Activated T-helper 2 cell treated with anti-CD3 and anti-CD28 coated beads, Interferon-gamma antibody, Interleukin-2, Interleukin-4, amounts not matched to agents 10 μg/mL and 5 μg/mL and 100 μg/mL, durations not matched to agents 14 hours and 24 hours and 36 hours (primary cell): Measurements from ENCODE around the gene ZNRF3. TPM values are rescaled to one million over a fixed set of nuclear protein-coding genes. Genes with fewer than 3 reads are reported as not detected.

ENCODE experiments used
- DNase-seq: peaks from one replicate; pipeline ENCODE4 v3.0.0; 2021; ENCODE audit warnings: low spot score
- H3K27ac Mint-ChIP-seq: one replicate; pipeline ENCODE4 v1.8.0; 2021; ENCODE audit warnings: mixed read lengths
- H3K27me3 Mint-ChIP-seq: one replicate; pipeline ENCODE4 v1.8.0; 2021; ENCODE audit warnings: low read depth, mixed read lengths
- H3K36me3 Mint-ChIP-seq: one replicate; pipeline ENCODE4 v1.8.0; 2021; ENCODE audit warnings: low read depth, mixed read lengths
- H3K4me1 Mint-ChIP-seq: one replicate; pipeline ENCODE4 v1.8.0; 2021; ENCODE audit warnings: low read depth, mixed read lengths
- H3K4me3 Mint-ChIP-seq: one replicate; pipeline ENCODE4 v1.8.0; 2021; ENCODE audit warnings: low read depth, mild to moderate bottlenecking, moderate library complexity, mixed read lengths
- H3K9me3 Mint-ChIP-seq: one replicate; pipeline ENCODE4 v1.8.0; 2021; ENCODE audit warnings: mixed read lengths
- intact Hi-C: fragments of 100-400 bp; cut with micrococcal nuclease; formaldehyde crosslinking; loops from one replicate; pipeline ENCODE4 v1.15.1; 2023
- total RNA-seq: library from RNA; stranded (reverse); gene quantifications from 2 replicates; pipeline ENCODE4 v1.2.3, GENCODE V29; 2022

ZNRF3 gene
- total RNA-seq, 1 donor from 2014 or later = 0.82 TPM

DNA sequence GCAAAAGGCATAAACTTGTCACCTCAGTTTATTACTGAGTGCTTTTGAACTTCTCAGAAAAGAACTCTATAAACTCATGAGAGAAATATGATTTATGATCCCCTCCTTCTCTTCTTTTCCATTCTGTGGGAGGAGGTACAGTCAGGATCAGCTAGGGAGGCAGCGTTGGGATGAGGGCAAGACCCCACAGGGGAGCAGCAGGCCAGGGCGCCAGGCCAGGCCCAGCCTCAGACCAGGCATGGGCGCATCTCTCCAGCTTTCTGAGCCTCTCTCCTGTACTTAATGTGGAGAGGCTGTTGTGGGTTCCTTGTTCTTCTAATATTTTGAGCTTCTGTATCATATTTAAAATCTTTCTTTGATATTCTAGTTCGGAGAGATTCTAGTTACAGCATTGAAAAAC, 106.5 kb downstream of the ZNRF3 start:
- DNase-seq = no peak
- H3K4me1 Mint-ChIP-seq = no peaks in the 10 kb centered on the region
- peaks cover 10% of the 10 kb centered on the region for H3K9me3 Mint-ChIP-seq
- no peaks in the 10 kb centered on the region for H3K36me3 Mint-ChIP-seq
- peaks cover 24% of the 10 kb centered on the region for H3K27me3 Mint-ChIP-seq
- H3K4me3 Mint-ChIP-seq = no peak overlapping the region
- no peak overlapping the region for H3K27ac Mint-ChIP-seq
- intact Hi-C loops = no loop called here

DNA sequence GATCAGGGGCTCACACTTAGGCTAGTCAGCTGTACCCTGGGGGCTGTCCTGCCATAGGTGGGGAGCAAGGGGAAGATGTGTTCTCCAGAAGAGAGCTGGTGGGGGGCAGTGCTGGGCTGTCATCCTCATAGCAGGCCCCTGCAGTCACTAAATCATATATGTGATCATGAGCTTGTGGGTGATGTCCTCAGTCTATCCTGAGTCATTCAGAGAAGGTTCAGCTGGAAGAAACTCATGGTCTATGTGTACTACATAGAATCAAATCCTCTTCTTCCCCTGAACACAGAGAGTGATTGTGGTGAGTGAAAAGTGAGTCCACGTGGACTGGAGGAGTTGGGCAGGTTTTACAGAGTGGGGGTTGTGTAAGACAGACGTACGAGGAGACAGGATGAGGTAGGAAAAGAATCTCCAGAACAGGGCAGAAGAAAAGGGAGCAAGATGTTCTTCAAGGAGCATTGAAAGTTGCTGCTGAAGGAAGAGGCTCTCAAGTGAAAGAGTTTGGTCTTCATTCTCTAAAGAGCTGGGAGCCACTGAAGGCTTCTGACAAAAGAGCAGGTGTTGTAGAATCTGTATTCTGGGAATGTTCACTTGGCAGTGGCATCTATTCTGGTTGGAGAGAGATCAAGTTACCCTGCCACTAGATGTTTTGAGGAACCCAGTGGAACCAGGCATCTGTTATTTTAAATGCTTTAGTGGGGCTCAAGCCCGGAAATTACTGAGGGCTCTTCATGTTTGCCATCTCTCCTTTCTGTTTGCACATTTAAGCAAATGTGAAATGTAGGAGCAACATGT, 109.4 kb downstream of the ZNRF3 start:
- H3K4me3 Mint-ChIP-seq = no peak overlapping the region

DNA sequence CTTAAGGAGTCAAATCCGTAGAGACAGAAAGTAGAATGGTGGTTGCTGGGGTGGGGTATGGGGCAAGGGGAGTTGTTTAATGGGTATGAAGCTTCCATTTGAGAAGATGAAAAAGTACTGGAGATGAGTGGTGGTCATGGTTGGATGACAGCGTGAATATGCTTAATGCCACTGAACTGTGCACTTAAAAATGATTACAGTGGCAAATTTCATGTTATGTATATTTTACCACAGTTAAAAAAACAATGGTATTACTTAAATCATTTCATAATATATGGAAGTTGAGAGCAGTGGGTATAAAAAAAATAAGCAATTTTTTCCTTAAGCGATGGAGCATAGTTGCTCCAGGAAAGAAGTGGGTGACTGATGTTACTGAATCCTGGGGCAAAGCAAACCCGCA, 111.2 kb downstream of the ZNRF3 start:
- H3K27ac Mint-ChIP-seq = no peak overlapping the region
- no peaks in the 10 kb centered on the region for H3K4me1 Mint-ChIP-seq
- H3K9me3 Mint-ChIP-seq = no peaks in the 10 kb centered on the region
- H3K4me3 Mint-ChIP-seq = no peak overlapping the region
- intact Hi-C loops = no loop called here
- no peak for DNase-seq
- no peaks in the 10 kb centered on the region for H3K36me3 Mint-ChIP-seq
- H3K27me3 Mint-ChIP-seq = peaks cover 14% of the 10 kb centered on the region

More for the DNA sequence above, 109.4 kb downstream of the ZNRF3 start:
- intact Hi-C loops = no loop called here
- Mint-ChIP-seq H3K4me1 (no peaks in the 10 kb centered on the region), H3K9me3 (no peaks in the 10 kb centered on the region), H3K27ac (no peak overlapping the region), H3K36me3 (no peaks in the 10 kb centered on the region), H3K27me3 (peaks cover 14% of the 10 kb centered on the region)
- no peak for DNase-seq

DNA sequence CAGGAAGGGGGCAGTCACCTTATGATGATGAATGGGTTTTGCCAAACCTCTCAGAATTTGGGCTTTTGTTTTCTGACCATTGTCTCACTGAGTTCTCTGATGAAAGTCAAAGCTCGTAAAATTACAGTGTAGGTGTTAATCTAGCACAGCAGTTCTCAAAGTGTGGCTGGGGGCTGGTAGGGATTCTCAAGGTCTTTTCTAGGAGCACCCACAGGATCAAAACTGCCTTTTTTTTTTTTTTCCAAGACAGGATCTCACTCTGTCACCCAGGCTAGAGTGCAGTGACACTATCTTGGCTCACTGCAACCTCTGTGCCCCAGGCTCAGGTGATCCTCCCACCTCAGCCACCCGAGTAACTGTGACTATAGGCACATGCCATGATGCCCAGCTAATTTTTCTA, 112.2 kb downstream of the ZNRF3 start:
- H3K36me3 Mint-ChIP-seq = no peaks in the 10 kb centered on the region
- no peak overlapping the region for H3K4me3 Mint-ChIP-seq
- H3K4me1 Mint-ChIP-seq = no peaks in the 10 kb centered on the region
- H3K27ac Mint-ChIP-seq = no peak overlapping the region
- no peaks in the 10 kb centered on the region for H3K9me3 Mint-ChIP-seq
- intact Hi-C loops = no loop called here
- peaks cover 14% of the 10 kb centered on the region for H3K27me3 Mint-ChIP-seq
- DNase-seq = no peak

DNA sequence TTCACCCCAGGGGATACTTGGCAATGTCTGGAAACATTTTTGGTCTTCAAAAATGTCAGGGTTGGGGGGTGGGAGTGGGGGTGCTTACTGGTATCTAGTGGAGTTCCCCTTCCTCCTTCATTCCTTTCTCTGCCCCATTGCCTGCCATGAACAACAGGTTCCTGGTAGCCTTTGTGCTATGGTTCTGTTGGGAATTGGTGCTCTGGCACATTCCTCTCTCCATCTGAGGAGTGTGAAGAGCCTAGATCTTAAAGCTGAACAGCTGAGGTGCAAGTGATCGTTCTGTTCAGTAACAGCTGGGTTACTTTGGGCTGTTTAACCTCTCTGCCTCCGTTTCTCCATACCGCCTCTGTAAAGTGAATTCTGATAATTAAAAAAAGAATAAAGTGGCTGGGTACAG, 114.0 kb downstream of the ZNRF3 start:
- Mint-ChIP-seq H3K4me3 (no peak overlapping the region), H3K27me3 (peaks cover 16% of the 10 kb centered on the region), H3K36me3 (no peaks in the 10 kb centered on the region), H3K9me3 (no peaks in the 10 kb centered on the region), H3K27ac (no peak overlapping the region), H3K4me1 (no peaks in the 10 kb centered on the region)
- no peak for DNase-seq
- intact Hi-C loops = no loop called here

DNA sequence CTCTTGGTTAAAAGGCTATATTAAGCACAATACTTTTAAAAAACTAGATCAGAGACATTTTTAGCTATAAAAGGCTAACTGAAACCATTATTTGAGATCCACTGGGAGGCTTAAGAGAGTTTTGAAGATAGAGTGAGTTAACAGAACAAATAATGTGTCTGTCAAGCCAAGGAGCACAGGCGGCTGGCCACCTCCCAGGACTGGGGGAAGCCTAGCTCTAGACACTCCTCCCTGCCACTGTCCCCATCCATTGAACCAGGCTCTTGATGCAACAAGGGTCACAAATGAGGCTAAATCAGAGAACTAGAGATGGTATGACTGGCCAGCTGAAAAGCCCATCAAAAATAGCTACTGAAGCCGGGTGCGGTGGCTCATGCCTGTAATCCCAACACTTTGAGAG, 115.3 kb downstream of the ZNRF3 start:
- Mint-ChIP-seq H3K27me3 (peaks cover 16% of the 10 kb centered on the region), H3K4me1 (no peaks in the 10 kb centered on the region), H3K9me3 (no peaks in the 10 kb centered on the region), H3K4me3 (no peak overlapping the region), H3K27ac (no peak overlapping the region), H3K36me3 (no peaks in the 10 kb centered on the region)
- DNase-seq = no peak
- intact Hi-C loops = no loop called here

DNA sequence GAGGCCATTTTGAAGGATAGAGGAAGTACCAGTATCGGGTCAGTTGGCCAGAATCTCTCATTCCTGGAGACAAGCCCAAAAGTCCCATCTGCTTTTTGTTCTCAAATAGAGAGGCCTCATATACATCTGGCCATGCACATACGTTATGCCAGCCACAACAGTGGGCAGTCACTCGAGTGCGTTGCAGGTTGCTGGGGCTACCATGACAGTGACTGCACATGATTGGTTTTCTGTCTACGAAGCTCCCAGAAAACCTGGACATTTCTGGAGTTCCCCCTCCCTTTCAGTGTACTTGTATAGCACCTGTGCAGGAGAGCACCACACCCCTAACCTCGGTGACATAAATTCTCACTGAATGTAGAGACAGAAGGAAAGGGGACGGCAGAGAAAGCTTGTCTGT, 116.1 kb downstream of the ZNRF3 start:
- Mint-ChIP-seq H3K27me3 (peaks cover 20% of the 10 kb centered on the region), H3K27ac (no peak overlapping the region), H3K4me1 (no peaks in the 10 kb centered on the region), H3K9me3 (no peaks in the 10 kb centered on the region), H3K36me3 (no peaks in the 10 kb centered on the region), H3K4me3 (no peak overlapping the region)
- no peak for DNase-seq
- intact Hi-C loops = no loop called here

DNA sequence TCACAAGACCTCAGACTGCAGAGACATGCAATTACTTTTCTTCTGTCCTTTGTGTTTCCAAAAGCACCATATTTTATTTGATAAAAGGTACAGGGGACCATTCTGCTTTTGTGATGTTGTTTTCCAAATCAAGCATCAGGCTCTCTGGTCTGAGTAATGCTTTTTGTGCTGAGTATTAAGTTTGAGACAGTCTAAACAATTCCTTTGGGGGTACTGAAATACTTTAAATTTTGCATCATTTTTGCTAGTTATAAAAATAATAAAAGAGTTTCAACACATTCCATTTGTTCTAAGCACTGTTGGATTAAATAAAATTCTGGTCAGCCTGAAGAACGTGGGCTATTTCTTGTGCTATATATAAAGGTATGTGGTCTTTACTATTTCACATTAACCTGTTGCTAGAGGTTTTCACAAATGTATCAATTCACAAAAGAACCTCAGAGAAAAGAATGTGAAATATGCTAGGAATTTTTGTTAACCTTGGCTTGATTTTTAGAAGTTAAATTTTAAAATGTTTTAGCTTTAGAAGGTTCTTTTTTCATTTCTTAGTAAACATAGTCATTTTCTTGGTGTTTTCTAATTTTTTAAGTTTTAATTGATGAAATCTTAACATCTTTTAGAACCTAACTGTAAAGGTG, 116.7 kb downstream of the ZNRF3 start:
- DNase-seq = no peak
- H3K9me3 Mint-ChIP-seq = no peaks in the 10 kb centered on the region
- no peaks in the 10 kb centered on the region for H3K36me3 Mint-ChIP-seq
- H3K4me1 Mint-ChIP-seq = no peaks in the 10 kb centered on the region
- intact Hi-C loops = no loop called here
- no peak overlapping the region for H3K27ac Mint-ChIP-seq
- peaks cover 18% of the 10 kb centered on the region for H3K27me3 Mint-ChIP-seq
- H3K4me3 Mint-ChIP-seq = no peak overlapping the region

DNA sequence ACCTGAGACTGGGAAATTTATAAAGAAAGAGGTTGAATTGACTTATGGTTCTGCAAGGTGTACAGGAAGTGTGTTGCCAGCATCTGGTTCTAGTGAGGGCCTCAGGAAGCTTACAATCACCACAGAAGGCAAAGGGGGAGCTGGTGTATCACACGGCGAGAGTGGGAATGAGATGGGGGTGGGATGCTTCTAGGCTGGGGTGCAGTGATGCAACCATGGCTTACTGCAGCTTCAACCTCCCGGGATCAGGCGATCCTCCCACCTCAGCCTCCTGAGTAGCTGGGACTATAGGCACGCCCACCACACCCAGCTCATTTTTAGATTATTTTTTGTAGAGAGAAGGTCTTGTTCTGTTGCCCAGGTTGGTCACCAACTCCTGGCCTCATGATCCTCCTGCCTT, 117.3 kb downstream of the ZNRF3 start:
- DNase-seq = no peak
- intact Hi-C loops = no loop called here
- no peak overlapping the region for H3K4me3 Mint-ChIP-seq
- peaks cover 24% of the 10 kb centered on the region for H3K27me3 Mint-ChIP-seq
- H3K9me3 Mint-ChIP-seq = no peaks in the 10 kb centered on the region
- no peak overlapping the region for H3K27ac Mint-ChIP-seq
- no peaks in the 10 kb centered on the region for H3K36me3 Mint-ChIP-seq
- H3K4me1 Mint-ChIP-seq = no peaks in the 10 kb centered on the region

DNA sequence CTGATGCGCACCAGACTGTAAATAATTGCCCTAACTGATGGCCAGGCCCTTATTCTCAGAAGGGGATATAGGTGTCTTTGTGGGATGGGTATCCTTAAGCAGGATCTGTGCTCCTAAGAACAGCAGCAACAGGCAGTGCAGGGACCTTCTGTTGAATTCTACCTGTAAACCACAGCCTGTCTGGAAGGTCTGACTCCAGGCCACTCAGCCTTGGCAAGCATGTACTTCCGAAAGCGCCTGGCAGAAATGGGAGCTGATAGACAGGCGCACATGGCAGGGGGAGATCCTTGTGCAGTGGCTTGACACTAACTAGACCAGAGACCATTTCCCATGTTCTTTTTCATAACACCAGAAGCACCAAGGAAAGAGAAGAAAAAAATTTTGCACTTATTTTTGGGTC, 119.2 kb downstream of the ZNRF3 start:
- no peaks in the 10 kb centered on the region for H3K4me1 Mint-ChIP-seq
- no peak overlapping the region for H3K27ac Mint-ChIP-seq
- no peak overlapping the region for H3K4me3 Mint-ChIP-seq
- no peaks in the 10 kb centered on the region for H3K36me3 Mint-ChIP-seq
- intact Hi-C loops = no loop called here
- no peak for DNase-seq
- peaks cover 31% of the 10 kb centered on the region for H3K27me3 Mint-ChIP-seq
- no peaks in the 10 kb centered on the region for H3K9me3 Mint-ChIP-seq

DNA sequence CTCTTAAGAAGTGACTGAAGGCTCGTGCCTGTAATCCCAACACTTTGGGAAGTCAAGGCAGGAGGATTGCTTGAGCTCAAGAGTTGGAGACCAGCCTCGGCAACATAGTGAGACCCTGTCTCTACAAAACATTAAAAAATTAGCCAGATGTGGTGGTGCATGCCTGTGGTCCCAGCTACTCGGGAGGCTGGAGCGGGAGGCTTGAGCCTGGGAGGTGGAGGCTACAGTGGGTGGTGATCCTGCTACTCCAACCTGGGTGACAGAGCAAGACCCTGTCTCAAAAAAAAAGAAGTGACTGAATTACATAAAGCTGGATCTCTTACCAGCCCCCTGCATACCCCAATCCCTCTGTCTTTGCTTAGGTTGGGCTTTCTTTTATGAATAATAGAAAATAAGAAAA, 120.2 kb downstream of the ZNRF3 start:
- Mint-ChIP-seq H3K9me3 (no peaks in the 10 kb centered on the region), H3K4me3 (no peak overlapping the region), H3K4me1 (no peaks in the 10 kb centered on the region), H3K27ac (no peak overlapping the region), H3K27me3 (peaks cover 30% of the 10 kb centered on the region), H3K36me3 (no peaks in the 10 kb centered on the region)
- no peak for DNase-seq
- intact Hi-C loops = no loop called here

DNA sequence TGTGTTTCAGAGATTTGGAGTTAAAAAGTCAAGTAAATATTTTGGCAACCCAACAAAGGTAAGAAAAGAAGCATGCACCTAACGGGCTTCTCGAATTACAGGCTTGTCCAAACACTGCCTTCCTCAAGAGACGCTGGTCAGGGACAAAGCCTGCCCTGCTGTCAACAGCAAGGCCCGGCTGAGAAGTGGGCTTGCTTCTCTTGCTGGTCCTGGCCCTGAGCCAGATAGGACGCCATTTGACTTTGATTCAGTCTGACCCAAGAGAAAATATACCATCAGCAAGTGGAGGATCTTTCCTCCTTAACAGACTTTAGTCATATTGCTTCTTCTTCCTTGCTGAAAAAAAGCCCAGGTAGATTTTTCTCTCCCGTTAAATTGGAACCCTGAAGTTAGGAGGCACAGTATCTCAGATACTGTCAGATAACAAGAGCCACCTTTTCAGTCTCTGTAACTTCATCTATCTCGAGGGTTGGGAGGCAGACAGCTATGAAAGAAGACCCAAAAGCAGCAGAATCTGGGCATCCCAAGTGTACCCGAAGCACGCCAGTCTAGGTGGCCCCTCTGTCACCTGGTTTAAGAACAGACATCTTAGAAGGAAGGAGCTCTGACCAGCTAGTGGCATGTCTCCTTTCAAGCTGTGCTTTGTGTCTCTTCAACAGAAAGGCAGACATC, 120.7 kb downstream of the ZNRF3 start:
- Mint-ChIP-seq H3K27me3 (peaks cover 33% of the 10 kb centered on the region), H3K36me3 (no peaks in the 10 kb centered on the region), H3K4me3 (no peak overlapping the region), H3K4me1 (no peaks in the 10 kb centered on the region), H3K9me3 (no peaks in the 10 kb centered on the region), H3K27ac (no peak overlapping the region)
- intact Hi-C loops = no loop called here
- no peak for DNase-seq

DNA sequence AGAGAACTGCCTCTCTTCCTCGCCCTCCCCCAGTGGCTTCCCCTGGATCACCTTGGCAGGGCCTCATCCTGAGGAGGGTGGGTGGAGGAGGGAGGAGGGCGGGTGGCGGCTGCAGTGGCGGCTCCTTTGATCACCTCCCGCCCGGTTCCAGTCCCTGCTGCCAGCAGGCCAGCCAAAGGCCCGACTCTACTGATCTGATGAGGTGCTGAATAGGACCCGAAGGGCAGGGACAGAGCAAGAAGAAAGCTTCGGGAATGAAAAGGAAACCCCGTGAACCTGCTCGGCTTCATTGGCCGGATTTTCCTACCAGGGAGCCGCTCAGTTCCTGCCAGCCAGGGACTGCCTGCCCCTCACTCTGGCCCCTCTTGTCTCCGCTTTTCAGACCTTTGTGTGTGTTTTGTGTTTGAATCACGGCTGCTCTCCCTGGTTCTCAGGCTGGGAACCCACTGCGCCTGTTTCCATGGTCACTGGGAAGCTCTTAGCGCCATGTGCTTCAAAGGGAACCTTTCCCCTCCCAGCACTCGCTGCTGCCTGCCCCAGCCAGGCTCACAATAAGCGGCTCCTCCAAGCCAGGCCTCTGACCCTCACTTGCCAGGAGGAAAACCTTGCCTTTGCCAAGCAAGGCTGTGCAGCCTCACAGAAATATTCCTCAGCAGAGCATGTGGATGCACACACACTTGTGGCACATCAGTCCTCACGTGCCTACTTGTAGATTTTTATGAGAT, 121.4 kb downstream of the ZNRF3 start:
- Mint-ChIP-seq H3K4me1 (no peaks in the 10 kb centered on the region), H3K9me3 (no peaks in the 10 kb centered on the region), H3K27ac (no peak overlapping the region), H3K4me3 (no peak overlapping the region), H3K27me3 (peaks cover 34% of the 10 kb centered on the region), H3K36me3 (no peaks in the 10 kb centered on the region)
- intact Hi-C loops = no loop called here
- DNase-seq = no peak
